Measurements from ENCODE around the gene MBD5.

- TF ChIP-seq CTCF (IDR thresholded peaks at IDR 0.05) (no peak), POLR2AphosphoS5 (IDR thresholded peaks at IDR 0.05) (no peak), EP300 (IDR thresholded peaks at IDR 0.05) (no peak)
Observed at GRCh38 chr2:148162871-148163270, 142.0 kb downstream of the MBD5 start.
